GM12878 (cell line): ENCODE results near the gene COL11A2.

Experiments
- CHD4 ChIP-seq: fragments of 200-600 bp; sonication (generic); IDR thresholded peaks from 2 replicates; pipeline ENCODE4 v1.6.1; 2016; ENCODE audit warnings: mild to moderate bottlenecking
- HDGF ChIP-seq: fragments of 450-650 bp; IDR thresholded peaks from 2 replicates; pipeline ENCODE4 v1.6.1; 2016; ENCODE audit warnings: antibody characterized with exemption
- MEF2A ChIP-seq: IDR thresholded peaks from 2 replicates; pipeline ENCODE4 v1.6.1; 2011; ENCODE audit warnings: low read depth, mild to moderate bottlenecking, low read length, moderate library complexity; ENCODE audit not compliant: insufficient read depth
- POLR2A ChIP-seq: IDR thresholded peaks from 2 replicates; pipeline ENCODE4 v1.6.1; 2011; ENCODE audit warnings: low read depth, mild to moderate bottlenecking, low read length
- TARDBP ChIP-seq: IDR thresholded peaks from 2 replicates; pipeline ENCODE4 v1.6.1; 2016; ENCODE audit warnings: borderline replicate concordance
- TCF3 ChIP-seq: IDR thresholded peaks from 2 replicates; pipeline ENCODE4 v1.6.1; 2012; ENCODE audit warnings: low read depth, mild to moderate bottlenecking, low read length, borderline replicate concordance; ENCODE audit not compliant: insufficient read depth
- TF ChIP-seq, protein P1 (sequence below), 3 experiments: IDR thresholded peaks in 2 of 3; conservative IDR thresholded peaks in 1 of 3; 2 replicates each; pipeline ENCODE4 v1.5.1; 2011; ENCODE audit warnings: low read depth in 3 of 3, low read length in 3 of 3, mild to moderate bottlenecking in 3 of 3, control low read depth in 2 of 3, moderate library complexity in 2 of 3, inconsistent platforms in 1 of 3, mixed read lengths in 1 of 3; ENCODE audit not compliant: control insufficient read depth in 2 of 3, insufficient read depth in 1 of 3; ENCODE audit errors: extremely low read depth in 1 of 3

DNA sequence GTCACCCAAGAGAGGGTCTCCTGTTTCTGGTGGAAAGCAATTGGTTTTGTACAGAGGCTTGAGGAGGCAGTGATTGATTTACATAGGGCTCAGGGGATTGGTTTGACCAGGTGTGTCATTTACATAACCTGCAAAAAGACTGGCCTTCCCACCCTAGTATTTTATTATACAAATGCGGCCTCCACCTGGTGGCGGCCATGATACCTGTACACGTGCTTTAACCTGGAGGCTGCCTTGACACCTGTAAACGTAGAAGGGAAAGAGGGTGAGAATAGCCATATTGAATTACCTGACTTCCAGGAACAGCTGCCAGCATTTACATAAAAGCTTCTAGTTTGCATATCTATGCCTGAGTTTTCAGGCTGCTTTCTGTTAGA, 67.8 kb downstream of the COL11A2 start:
- TF ChIP-seq CHD4, result no peak
- TF ChIP-seq TCF3, result no peak
- no peak for TF ChIP-seq MEF2A
- no peak for TF ChIP-seq TARDBP
- no peak for TF ChIP-seq HDGF
- TF ChIP-seq, protein P1, sequence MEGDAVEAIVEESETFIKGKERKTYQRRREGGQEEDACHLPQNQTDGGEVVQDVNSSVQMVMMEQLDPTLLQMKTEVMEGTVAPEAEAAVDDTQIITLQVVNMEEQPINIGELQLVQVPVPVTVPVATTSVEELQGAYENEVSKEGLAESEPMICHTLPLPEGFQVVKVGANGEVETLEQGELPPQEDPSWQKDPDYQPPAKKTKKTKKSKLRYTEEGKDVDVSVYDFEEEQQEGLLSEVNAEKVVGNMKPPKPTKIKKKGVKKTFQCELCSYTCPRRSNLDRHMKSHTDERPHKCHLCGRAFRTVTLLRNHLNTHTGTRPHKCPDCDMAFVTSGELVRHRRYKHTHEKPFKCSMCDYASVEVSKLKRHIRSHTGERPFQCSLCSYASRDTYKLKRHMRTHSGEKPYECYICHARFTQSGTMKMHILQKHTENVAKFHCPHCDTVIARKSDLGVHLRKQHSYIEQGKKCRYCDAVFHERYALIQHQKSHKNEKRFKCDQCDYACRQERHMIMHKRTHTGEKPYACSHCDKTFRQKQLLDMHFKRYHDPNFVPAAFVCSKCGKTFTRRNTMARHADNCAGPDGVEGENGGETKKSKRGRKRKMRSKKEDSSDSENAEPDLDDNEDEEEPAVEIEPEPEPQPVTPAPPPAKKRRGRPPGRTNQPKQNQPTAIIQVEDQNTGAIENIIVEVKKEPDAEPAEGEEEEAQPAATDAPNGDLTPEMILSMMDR (IDR thresholded peaks at IDR 0.05 in 2 of 3, conservative IDR thresholded peaks at IDR 0.05 in 1 of 3; ENCODE audit: control insufficient read depth in 2 of 3, extremely low read depth in 1 of 3, insufficient read depth in 1 of 3, low read depth in 3 of 3, low read length in 3 of 3), result no peak
- no peak for TF ChIP-seq POLR2A
